Skin of body (tissue), 2 donors: ENCODE results near the gene WIF1. TPM values are rescaled to one million over a fixed set of nuclear protein-coding genes. Genes with fewer than 3 reads are reported as not detected.

ENCODE experiments used
- DNase-seq: peaks from one replicate; lab custom pipeline; 2025; lab: John Stamatoyannopoulos, UW
- total RNA-seq: library from RNA; depleted of rRNA; stranded (reverse); fragments of >200 nt; gene quantifications from one replicate; pipeline ENCODE4 v1.2.3, GENCODE V29; 2014

The WIF1 gene
- 17.3 TPM for total RNA-seq

- DNase-seq = no peak
These were observed at the start of gene WIF1 for GRCh38 chr12:65121049-65121955. WIF1 (minus strand) TSS chr12:65121305; CDS start chr12:65121191, 114 bp downstream.

GRCh38 chr12:65170209-65170881 is 49.2 kb upstream of the WIF1 start:
- peak; percentile 49 for DNase-seq

DNA sequence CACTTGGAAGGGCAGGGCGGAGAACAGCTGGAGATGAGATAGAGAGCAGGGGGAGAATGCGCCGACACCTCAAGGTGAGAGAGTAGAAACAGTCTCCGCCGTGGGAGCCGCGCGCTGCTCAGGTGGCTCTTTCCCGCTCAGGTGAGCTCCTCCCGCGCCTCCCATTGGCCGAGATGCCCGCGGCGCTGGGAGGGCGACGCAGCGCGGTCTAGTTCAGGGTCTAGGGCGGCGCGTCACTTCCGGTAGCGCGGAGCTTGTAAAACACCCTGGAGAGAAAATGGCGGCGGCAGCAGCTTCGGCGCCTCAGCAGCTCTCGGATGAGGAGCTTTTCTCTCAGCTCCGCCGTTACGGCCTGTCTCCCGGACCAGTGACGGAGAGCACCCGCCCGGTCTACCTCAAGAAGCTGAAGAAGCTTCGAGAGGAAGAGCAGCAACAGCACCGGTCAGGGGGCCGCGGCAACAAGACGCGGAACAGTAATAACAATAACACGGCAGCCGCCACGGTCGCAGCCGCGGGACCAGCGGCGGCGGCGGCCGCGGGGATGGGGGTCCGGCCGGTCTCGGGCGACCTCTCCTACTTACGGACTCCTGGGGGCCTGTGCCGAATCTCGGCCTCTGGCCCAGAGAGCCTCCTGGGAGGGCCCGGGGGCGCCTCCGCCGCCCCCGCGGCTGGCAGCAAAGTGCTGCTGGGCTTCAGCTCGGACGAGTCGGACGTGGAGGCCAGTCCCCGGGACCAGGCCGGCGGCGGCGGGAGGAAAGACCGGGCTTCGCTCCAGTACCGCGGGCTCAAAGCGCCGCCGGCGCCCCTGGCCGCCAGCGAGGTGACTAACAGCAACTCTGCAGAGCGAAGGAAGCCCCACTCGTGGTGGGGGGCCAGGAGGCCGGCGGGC is 48.5 kb upstream of the WIF1 start, which contains the start of gene LEMD3:
LEMD3 (plus strand) TSS at position 264 of the 889 bp plus-strand sequence; CDS start at position 278, 14 bp downstream.
- DNase-seq = peak; percentile 86

DNA sequence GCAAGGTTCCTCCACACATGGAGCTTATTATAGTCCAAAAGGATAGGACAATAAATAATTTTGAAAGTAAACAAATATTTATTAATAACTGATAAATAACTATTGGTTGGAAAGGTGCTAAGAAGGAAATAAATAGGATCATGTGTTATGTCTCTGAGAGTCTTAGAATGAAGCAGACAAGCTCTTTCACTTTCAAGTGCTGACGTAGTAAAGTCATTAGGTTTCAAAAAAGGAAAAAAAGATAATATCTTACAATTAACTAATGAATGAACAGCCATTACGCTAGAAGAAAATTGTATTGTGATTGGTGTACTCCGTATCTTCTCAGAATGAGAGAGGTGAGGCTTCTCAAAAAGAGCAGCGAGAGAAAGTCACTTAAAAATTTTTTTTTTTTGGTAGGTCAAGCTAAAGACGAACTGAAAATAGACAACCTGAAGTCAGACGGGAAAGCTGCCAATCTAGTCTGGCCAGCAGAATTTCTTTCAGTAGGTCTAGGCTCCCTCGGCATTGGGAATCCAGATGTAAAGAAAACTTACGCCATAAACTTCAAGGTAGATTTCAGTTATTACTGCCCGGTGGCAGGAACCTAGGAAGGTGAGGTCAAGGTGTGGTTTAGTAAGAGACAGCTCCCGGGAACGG is 47.7 kb upstream of the WIF1 start:
- DNase-seq = no peak

- no peak for DNase-seq
These were observed 43.7 kb upstream of the WIF1 start for GRCh38 chr12:65164774-65165173.

GRCh38 chr12:65164244-65164643 is 43.1 kb upstream of the WIF1 start:
- no peak for DNase-seq

- no peak for DNase-seq
These were observed 41.5 kb upstream of the WIF1 start for GRCh38 chr12:65162609-65163008.

- no peak for DNase-seq
These were observed 36.0 kb upstream of the WIF1 start for GRCh38 chr12:65157091-65157490.

DNA sequence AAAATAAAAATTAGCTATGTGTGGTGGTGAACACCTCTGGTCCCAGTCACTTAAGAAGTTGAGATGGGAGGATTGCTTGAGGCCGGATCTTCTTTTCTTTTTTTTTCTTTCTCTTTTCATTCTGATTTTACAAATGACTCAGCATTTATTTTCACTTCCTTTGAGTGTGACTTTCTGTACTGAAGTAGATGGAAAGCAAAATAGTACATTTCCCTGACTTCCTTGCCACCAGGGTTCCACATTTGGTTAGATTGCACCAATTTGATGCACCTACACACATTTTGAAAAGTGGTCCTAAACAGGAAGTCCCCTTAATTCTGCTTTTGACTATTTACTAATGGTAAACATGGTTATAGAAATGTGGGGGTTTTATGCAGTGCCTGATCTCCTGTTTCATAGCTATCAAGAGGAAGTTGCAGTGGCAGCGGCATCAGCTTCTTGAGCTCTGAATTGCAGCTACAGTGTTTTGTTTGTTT is 35.3 kb upstream of the WIF1 start:
- no peak for DNase-seq

DNA sequence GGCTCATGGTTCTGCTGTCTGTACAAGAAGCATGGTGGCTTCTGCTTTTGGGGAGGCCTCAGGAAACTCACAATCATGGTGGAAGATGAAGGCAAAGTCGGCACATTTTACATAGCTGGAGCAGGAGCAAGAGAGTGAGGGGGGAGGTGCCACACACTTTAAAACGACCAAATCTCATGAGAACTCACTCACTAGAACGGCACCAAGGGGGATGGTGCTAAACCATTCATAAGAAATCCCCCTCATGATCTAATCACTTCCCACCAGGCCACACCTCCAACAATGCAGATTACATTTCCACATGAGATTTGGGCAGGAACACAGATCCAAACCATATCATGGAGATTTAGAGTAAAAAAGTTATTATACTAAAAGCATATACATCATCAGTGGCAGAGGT is 34.7 kb upstream of the WIF1 start:
- no peak for DNase-seq

GRCh38 chr12:65152596-65152995 is 31.5 kb upstream of the WIF1 start:
- no peak for DNase-seq

DNA sequence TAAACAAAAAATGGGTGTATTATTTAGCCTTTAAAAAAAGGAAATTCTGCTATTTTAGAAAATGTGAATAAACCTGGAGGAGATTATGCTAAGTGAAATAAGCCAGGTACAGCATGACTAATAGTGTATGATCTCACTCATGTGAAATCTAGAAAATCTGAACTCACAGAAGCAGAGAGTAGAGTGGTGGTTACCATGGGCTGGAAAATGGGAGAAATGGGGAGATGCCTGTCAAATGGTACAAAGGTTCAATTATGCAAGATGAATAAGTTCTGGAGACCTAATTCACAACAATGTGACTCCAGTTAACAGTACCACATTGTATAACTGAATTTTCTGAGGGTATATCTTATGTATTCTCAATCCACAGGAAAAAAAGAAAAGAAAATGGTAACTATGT is 30.9 kb upstream of the WIF1 start:
- DNase-seq = no peak

- no peak for DNase-seq
These were observed 26.3 kb upstream of the WIF1 start for GRCh38 chr12:65147312-65147905.

GRCh38 chr12:65140738-65141137 is 19.6 kb upstream of the WIF1 start:
- no peak for DNase-seq

DNA sequence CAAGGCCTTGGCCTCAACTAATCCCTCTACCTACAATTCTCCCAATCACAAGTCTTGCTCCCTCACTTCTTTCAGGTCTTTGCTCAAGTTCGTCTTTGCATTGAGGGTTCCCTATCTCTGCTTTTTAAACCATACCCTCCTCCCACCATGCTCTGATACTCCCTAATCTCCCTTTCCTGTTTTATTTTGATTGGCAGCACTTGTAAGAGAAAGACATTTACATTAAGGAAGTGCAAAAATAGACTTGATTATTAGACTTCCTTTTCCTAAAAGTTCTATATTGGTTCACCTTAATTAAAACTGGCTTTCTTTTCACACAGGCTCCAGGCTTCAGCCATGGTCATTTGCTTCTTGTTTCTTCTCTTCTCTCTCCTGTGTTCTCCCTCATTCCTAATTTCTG is 18.3 kb upstream of the WIF1 start:
- no peak for DNase-seq

DNA sequence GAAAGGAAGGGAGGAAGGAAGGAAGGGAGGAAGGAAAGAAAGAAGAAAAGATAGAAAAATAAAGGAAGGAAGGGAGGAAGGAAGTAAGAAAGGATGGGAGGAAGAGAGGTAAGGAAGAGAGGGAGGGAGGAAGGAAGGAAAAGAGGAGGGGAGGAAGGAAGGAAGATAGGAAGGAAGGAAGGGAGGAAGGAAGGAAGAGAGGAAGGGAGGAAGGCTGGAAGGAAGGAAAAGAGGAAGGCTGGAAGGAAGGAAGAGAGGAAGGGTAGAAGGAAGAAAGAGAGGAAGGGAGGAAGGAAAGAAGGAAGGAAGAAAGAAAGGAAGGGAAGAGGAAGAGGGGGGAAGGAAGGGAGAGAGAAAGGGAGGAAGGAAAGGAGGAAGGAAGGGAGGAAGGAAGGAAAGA is 12.8 kb upstream of the WIF1 start:
- no peak for DNase-seq

GRCh38 chr12:65126482-65126881 is 5.4 kb upstream of the WIF1 start:
- no peak for DNase-seq

- DNase-seq = no peak
These were observed 4.9 kb upstream of the WIF1 start for GRCh38 chr12:65125975-65126374.

DNA sequence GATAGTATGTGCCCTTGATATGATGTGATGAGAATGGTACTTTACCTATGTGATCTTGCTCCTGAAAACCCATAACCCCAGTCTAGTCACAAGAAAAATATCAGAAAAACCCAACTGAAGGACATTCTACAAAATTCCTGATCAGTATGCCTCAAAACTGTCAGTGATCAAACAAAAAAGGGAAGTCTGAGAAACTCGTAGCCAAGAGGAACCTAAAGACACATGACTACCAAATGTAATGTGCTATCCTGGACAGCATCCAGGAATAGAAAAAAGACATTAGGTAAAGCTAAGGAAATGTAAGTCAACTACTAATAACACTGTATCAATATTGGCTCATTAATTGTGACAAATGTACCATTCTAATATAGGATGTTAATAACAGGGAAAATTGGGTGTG is 4.1 kb upstream of the WIF1 start:
- DNase-seq = no peak

DNA sequence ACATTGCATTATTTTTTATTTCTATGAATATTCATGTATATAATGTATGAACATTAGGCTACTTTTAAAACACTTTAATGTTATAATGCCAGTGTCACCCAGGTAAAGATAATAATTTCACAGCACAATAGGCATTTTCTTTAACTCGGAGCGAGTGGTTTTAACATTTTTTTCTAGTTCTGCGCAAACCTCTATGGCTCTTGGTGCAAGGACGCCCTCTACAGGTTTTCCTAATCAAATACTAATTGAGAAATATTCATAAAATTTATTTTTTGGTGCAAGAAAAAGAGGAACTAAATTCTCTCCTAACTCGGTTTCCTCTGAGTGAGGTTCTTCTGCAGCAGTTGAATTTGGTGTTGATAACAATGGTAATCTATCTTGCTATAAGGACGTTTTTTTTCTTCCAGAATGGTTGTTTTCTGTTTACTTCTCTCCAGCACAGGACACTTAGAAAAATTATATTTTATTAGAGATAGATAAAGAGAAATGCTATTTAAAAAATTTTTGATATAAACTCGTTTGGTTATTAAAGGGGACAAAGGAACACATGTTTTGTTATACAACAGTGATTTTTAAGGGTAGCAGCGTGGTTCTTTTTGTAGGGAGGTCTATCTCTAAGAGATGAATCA is 2.4 kb upstream of the WIF1 start:
- DNase-seq = peak; percentile 39
